Body of pancreas (tissue), 4 donors: Measurements from ENCODE around the gene HSP90AB1. TPM values are rescaled to one million over a fixed set of nuclear protein-coding genes. Genes with fewer than 3 reads are reported as not detected.

Experiments
- ATAC-seq: fragments of 150-250 bp; one replicate; pipeline ENCODE4 v1.9.1; 2016
- DNase-seq, 4 donors: peaks; one replicate each; pipeline ENCODE4 v3.0.0-alpha.2; 2019
- H3K27ac ChIP-seq, 4 donors: fragments of 200-600 bp; sonication (generic); 1 replicate in 3 of 4; 2 replicates in 1 of 4; pipeline versions ENCODE4 v1.5.1 to v1.6.1; 2016 to 2019; ENCODE audit warnings: mild to moderate bottlenecking in 1 of 4, mixed read lengths in 1 of 4, moderate library complexity in 1 of 4
- H3K27me3 ChIP-seq, 2 donors: fragments of 200-600 bp; sonication (generic); one replicate each; pipeline ENCODE4 v1.6.0; 2016; ENCODE audit warnings: mild to moderate bottlenecking in 1 of 2
- H3K36me3 ChIP-seq, 2 donors: fragments of 200-600 bp; sonication (generic); replicated peaks in 1 of 2; 2 replicates each; pipeline ENCODE4 v1.5.1; 2016; ENCODE audit warnings: low read depth in 2 of 2; ENCODE audit not compliant: insufficient read depth in 1 of 2
- H3K4me1 ChIP-seq: fragments of 200-600 bp; sonication (generic); one replicate; pipeline ENCODE4 v1.6.0; 2016
- H3K4me3 ChIP-seq, 2 donors: fragments of 200-600 bp; sonication (generic); 1 replicate in 1 of 2; 2 replicates in 1 of 2; pipeline ENCODE4 v1.5.1; 2016 to 2019
- H3K9me3 ChIP-seq, 3 donors: fragments of 200-600 bp; sonication (generic); 1 replicate in 2 of 3; 2 replicates in 1 of 3; pipeline ENCODE4 v1.5.1; 2016
- POLR2A ChIP-seq, 3 donors: fragments of 450-650 bp; IDR thresholded peaks; one replicate each; pipeline ENCODE4 v1.6.1; 2016; ENCODE audit warnings: antibody characterized with exemption in 3 of 3, mild to moderate bottlenecking in 2 of 3
- WGBS, 2 donors: methylation state at CpG; one replicate each; pipeline ENCODE4 v1.1.5; 2017; 5-methylcytosine and 5-hydroxymethylcytosine counted together
- intact Hi-C: fragments of 100-400 bp; cut with DNase I; formaldehyde crosslinking; loops from one replicate; pipeline ENCODE4 v1.15.1; 2023
- total RNA-seq, 2 donors: library from RNA; depleted of rRNA; stranded (reverse); fragments of >200 nt; gene quantifications; one replicate each; pipeline ENCODE4 v1.1.0, GENCODE V29; 2016
- TF ChIP-seq, protein P1 (sequence below), 7 experiments: fragments of 450-650 bp in 4 of 7; fragments of 200-600 bp in 3 of 7; sonication (generic) in 3 of 7; IDR thresholded peaks; one replicate each; pipeline ENCODE4 v1.5.1; 2016 to 2019; ENCODE audit warnings: antibody characterized with exemption in 7 of 7

The HSP90AB1 gene
- total RNA-seq, 2 donors from 2014 or later, result 269 to 441 TPM

DNA sequence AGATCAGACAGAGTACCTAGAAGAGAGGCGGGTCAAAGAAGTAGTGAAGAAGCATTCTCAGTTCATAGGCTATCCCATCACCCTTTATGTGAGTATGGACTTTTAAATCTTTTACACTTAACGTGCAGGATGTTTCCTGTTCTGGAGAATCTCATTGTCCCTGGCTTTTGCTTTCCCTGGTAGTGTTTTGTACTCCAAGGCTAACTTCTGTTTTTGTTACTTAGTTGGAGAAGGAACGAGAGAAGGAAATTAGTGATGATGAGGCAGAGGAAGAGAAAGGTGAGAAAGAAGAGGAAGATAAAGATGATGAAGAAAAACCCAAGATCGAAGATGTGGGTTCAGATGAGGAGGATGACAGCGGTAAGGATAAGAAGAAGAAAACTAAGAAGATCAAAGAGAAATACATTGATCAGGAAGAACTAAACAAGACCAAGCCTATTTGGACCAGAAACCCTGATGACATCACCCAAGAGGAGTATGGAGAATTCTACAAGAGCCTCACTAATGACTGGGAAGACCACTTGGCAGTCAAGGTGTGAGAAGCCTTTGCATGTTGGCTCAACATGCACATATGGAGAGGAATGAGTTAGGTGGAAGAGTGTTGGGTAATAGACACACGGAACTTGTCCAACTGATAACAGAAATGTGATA lies 3.3 kb downstream of the HSP90AB1 start:
- 53 to 61% methylated on average over 6 of the region's 6 CpGs for WGBS, 2 donors

DNA sequence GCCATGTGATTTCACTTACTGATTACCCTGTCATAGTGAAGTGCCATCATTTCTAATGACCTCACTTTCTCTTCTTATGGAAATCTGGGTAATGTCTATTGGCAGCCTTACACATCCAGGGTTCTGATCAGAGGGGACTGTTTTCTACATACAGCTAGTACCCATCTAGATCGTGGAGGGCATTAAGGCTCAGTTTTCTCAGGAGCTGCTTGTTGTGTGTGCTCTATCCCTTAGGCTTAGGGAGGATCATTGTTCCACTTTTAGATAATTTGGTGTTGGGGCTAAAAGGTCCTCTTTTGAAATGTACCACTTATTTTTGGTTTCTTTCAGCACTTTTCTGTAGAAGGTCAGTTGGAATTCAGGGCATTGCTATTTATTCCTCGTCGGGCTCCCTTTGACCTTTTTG lies 3.8 kb downstream of the HSP90AB1 start:
- 62 to 68% methylated on average over 3 of the region's 3 CpGs for WGBS, 2 donors
- Histone ChIP-seq H3K4me3 (no peak overlapping the region), H3K9me3 (no peaks in the 10 kb centered on the region), H3K27ac (peak overlapping the region in 1 of 4 donors; percentile 1), H3K4me1 (peaks cover 72% of the 10 kb centered on the region), H3K36me3 (peaks cover 44 to 54% of the 10 kb centered on the region in 2 donors), H3K27me3 (no peaks in the 10 kb centered on the region)
- DNase-seq (no peak), ATAC-seq (no peak)
- TF ChIP-seq, protein P1, sequence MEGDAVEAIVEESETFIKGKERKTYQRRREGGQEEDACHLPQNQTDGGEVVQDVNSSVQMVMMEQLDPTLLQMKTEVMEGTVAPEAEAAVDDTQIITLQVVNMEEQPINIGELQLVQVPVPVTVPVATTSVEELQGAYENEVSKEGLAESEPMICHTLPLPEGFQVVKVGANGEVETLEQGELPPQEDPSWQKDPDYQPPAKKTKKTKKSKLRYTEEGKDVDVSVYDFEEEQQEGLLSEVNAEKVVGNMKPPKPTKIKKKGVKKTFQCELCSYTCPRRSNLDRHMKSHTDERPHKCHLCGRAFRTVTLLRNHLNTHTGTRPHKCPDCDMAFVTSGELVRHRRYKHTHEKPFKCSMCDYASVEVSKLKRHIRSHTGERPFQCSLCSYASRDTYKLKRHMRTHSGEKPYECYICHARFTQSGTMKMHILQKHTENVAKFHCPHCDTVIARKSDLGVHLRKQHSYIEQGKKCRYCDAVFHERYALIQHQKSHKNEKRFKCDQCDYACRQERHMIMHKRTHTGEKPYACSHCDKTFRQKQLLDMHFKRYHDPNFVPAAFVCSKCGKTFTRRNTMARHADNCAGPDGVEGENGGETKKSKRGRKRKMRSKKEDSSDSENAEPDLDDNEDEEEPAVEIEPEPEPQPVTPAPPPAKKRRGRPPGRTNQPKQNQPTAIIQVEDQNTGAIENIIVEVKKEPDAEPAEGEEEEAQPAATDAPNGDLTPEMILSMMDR (IDR thresholded peaks at IDR 0.05), result no peak
- TF ChIP-seq POLR2A (IDR thresholded peaks at IDR 0.05), result no peak
- intact Hi-C loops, result no loop called here

More for the DNA sequence above, 3.3 kb downstream of the HSP90AB1 start:
- intact Hi-C loops, result no loop called here
- peaks cover 72% of the 10 kb centered on the region for H3K4me1 ChIP-seq
- no peak for TF ChIP-seq POLR2A (IDR thresholded peaks at IDR 0.05)
- TF ChIP-seq, protein P1 (IDR thresholded peaks at IDR 0.05), result no peak
- H3K4me3 ChIP-seq, result no peak overlapping the region
- H3K36me3 ChIP-seq, result peaks cover 44 to 54% of the 10 kb centered on the region in 2 donors
- no peak for DNase-seq
- H3K9me3 ChIP-seq, result no peaks in the 10 kb centered on the region
- peak overlapping the region in 1 of 4 donors; percentile 13 for H3K27ac ChIP-seq
- H3K27me3 ChIP-seq, result no peaks in the 10 kb centered on the region
- ATAC-seq, result no peak

DNA sequence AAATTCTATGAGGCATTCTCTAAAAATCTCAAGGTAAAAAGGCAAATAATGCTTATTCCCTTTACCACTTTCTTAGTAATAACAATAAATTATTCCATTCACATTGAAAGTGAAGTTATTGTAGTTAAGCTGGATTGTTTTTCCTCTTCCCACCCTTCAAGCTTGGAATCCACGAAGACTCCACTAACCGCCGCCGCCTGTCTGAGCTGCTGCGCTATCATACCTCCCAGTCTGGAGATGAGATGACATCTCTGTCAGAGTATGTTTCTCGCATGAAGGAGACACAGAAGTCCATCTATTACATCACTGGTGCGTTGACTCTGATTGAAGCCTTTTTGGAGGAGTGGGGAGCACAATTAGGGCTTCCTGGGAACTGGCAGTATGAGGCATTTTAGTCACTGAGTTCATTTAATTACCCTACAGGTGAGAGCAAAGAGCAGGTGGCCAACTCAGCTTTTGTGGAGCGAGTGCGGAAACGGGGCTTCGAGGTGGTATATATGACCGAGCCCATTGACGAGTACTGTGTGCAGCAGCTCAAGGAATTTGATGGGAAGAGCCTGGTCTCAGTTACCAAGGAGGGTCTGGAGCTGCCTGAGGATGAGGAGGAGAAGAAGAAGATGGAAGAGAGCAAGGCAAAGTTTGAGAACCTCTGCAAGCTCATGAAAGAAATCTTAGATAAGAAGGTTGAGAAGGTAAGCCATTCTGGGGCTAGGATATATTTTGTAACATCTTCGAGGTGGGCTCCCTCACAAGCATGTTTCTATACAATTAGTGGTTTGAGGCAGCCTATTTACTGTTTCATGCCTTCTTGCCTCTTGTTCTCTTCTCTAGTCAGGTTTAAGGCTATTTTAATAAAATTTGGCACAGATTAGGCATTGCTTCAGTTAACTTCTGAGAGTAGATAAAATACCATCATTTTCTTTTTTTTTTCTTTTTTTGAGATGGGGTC lies 4.9 kb downstream of the HSP90AB1 start:
- no peak overlapping the region for H3K27ac ChIP-seq
- no peak for TF ChIP-seq POLR2A (IDR thresholded peaks at IDR 0.05)
- TF ChIP-seq, protein P1 (IDR thresholded peaks at IDR 0.05), result no peak
- ATAC-seq (no peak), DNase-seq (no peak)
- H3K4me3 ChIP-seq, result no peak overlapping the region
- WGBS, 2 donors, result 84 to 86% methylated on average over 14 of the region's 14 CpGs
- no peaks in the 10 kb centered on the region for H3K27me3 ChIP-seq
- H3K4me1 ChIP-seq, result peaks cover 80% of the 10 kb centered on the region
- intact Hi-C loops, result no loop called here
- peaks cover 44 to 54% of the 10 kb centered on the region in 2 donors for H3K36me3 ChIP-seq
- no peaks in the 10 kb centered on the region for H3K9me3 ChIP-seq

DNA sequence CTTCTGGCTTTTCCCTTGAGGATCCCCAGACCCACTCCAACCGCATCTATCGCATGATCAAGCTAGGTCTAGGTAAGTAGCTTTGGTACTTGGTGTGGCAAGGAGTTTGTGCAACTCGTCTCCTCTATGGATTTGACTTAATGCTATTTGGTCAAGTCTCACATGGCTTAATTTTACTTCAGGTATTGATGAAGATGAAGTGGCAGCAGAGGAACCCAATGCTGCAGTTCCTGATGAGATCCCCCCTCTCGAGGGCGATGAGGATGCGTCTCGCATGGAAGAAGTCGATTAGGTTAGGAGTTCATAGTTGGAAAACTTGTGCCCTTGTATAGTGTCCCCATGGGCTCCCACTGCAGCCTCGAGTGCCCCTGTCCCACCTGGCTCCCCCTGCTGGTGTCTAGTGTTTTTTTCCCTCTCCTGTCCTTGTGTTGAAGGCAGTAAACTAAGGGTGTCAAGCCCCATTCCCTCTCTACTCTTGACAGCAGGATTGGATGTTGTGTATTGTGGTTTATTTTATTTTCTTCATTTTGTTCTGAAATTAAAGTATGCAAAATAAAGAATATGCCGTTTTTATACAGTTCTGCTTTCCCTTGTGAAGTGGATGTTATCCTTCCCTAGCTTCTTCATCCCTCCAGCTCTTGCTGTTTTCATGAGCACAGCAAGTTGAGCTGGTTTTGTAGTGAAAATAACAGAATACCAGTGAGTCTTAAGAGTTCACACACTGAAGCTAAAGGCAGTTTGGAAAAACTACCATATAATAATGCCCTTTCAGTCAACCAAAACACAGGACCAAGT lies 6.6 kb downstream of the HSP90AB1 start:
- Histone ChIP-seq H3K4me1 (peaks cover 86% of the 10 kb centered on the region), H3K4me3 (no peak overlapping the region), H3K9me3 (no peaks in the 10 kb centered on the region), H3K36me3 (peaks cover 44 to 54% of the 10 kb centered on the region in 2 donors), H3K27me3 (no peaks in the 10 kb centered on the region), H3K27ac (no peak overlapping the region)
- DNase-seq, result peak; percentile 58 to 62 (median 59)
- TF ChIP-seq, protein P1 (IDR thresholded peaks at IDR 0.05), result peak; percentile 21 to 44 (median 39)
- TF ChIP-seq POLR2A (IDR thresholded peaks at IDR 0.05), result no peak
- intact Hi-C loops, result no loop called here
- 60 to 66% methylated on average over 10 of the region's 10 CpGs for WGBS, 2 donors
- ATAC-seq, result no peak
